ENCODE data around the gene CEP85. TPM values are rescaled to one million over a fixed set of nuclear protein-coding genes. Genes with fewer than 3 reads are reported as not detected.
"Not testable (repeated sequence)": the region's sequence is repeated elsewhere in the genome, so short reads cannot be mapped to it uniquely, and the experiment has no call there.

The CEP85 gene
- total and polyA plus RNA-seq, 9 of the 15 experiments (the other 6 are each of a cell fraction or from before 2014, with no cell fraction given) = 42.1 to 140 (median 92.6) TPM

DNA sequence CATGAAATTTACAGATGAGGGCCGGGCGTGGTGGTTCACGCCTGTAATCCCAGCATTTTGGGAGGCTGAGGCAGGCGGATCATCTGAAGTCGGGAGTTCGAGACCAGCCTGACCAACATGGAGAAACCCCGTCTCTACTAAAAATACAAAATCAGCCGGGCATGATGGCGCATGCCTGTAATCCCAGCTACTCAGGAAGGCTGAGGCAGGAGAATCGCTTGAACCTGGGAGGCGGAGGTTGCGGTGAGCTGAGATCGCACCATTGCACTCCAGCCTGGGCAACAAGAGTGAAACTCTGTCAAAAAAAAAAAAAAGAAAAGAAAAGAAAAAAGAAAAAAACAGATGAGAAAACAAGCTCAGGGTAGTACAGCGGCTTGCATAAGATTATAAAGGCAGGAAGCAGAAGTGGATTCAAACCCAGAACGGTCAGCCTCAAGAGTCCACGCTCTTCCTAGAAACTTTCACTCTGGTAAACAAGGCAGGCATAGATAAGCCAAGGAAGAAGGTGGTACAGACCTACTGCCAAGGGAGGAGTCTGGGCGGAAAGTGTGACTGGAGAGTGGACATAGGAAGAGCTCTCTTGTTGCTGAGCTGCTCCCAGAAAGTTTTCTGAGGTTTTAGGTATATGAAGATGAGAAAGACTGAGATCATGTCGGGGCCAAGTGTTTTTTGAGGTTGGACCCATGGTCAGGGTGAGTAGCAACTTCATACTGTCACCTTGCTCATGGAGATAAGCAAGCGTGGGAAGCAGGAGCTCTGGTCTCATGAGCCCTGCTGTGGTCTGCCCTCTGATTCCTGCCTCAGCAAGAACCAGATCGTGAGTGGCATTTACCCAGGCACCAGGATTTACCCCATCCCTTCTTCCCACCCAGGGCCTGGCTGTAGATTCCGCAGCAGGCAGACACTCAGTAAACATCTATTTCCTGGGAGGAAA lies 74.2 kb downstream of the CEP85 start (continued):
- peak in 1 of 2 experiments; percentile 48; a peak in 1 of 4 replicates for TF ChIP-seq MNT (conservative IDR thresholded peaks at IDR 0.05)
- TF ChIP-seq MEF2D (tag; conservative IDR thresholded peaks at IDR 0.05; ENCODE audit: low read depth) = peak; percentile 60
- TF ChIP-seq, protein P1, sequence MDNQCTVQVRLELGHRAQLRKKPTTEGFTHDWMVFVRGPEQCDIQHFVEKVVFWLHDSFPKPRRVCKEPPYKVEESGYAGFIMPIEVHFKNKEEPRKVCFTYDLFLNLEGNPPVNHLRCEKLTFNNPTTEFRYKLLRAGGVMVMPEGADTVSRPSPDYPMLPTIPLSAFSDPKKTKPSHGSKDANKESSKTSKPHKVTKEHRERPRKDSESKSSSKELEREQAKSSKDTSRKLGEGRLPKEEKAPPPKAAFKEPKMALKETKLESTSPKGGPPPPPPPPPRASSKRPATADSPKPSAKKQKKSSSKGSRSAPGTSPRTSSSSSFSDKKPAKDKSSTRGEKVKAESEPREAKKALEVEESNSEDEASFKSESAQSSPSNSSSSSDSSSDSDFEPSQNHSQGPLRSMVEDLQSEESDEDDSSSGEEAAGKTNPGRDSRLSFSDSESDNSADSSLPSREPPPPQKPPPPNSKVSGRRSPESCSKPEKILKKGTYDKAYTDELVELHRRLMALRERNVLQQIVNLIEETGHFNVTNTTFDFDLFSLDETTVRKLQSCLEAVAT (IDR thresholded peaks at IDR 0.05) = peak; percentile 51 to 98; a peak in 3 of 4 replicates
- peak; percentile 53; the same call in 1 of the 2 replicates for TF ChIP-seq TEAD4 (IDR thresholded peaks at IDR 0.05; ENCODE audit: low read length)
- TF ChIP-seq TEAD4 (CRISPR knock-in tag; IDR thresholded peaks at IDR 0.05; ENCODE audit: borderline replicate concordance); NR4A1 (CRISPR knock-in tag; IDR thresholded peaks at IDR 0.05): not testable (repeated sequence)
- TF ChIP-seq KLF6 (CRISPR knock-in tag; IDR thresholded peaks at IDR 0.05; ENCODE audit: borderline replicate concordance) = peak; percentile 32; the same call in 1 of the 2 replicates
- peak; percentile 76 for TF ChIP-seq SMARCE1 (IDR thresholded peaks at IDR 0.05)
- TF ChIP-seq CSDE1 (IDR thresholded peaks at IDR 0.05) = 0 out of 4 replicates have a peak, but pooled peaks of 1 of the 2 experiments have one; percentile 18
- TF ChIP-seq ARID2 (IDR thresholded peaks at IDR 0.05) = 0 out of 2 replicates have a peak, but pooled peaks have one; percentile 50
- TF ChIP-seq CREM (IDR thresholded peaks at IDR 0.05; ENCODE audit: low read depth) = 0 out of 2 replicates have a peak, but pooled peaks have one; percentile 8
- peak; percentile 40 to 45; a peak in 1 of 4 replicates for TF ChIP-seq MAZ (CRISPR knock-in tag; conservative IDR thresholded peaks at IDR 0.05 in 1 of 2, IDR thresholded peaks at IDR 0.05 in 1 of 2)
- TF ChIP-seq POLR2AphosphoS5 (IDR thresholded peaks at IDR 0.05; ENCODE audit: control insufficient read depth, insufficient read depth, low read depth, low read length) = peak; percentile 28; the same call in 1 of the 2 replicates
- TF ChIP-seq SMAD4 (CRISPR knock-in tag; conservative IDR thresholded peaks at IDR 0.05) = peak; percentile 40
- TF ChIP-seq CREB3 (tag; conservative IDR thresholded peaks at IDR 0.05; ENCODE audit: low read depth) = peak; percentile 79; the same call in 1 of the 2 replicates
- TF ChIP-seq ZNF707 (CRISPR knock-in tag; conservative IDR thresholded peaks at IDR 0.05) = 0 out of 2 replicates have a peak, but pooled peaks have one; percentile 10
- 0 out of 2 replicates have a peak, but pooled peaks have one; percentile 27 for TF ChIP-seq ERF (CRISPR knock-in tag; IDR thresholded peaks at IDR 0.05)
- TF ChIP-seq L3MBTL2 (IDR thresholded peaks at IDR 0.05) = peak; percentile 75
- peak; percentile 46; the same call in 1 of the 2 replicates for TF ChIP-seq CC2D1A (IDR thresholded peaks at IDR 0.05)
- TF ChIP-seq GATAD2A (IDR thresholded peaks at IDR 0.05) = peak; percentile 47; the same call in 1 of the 2 replicates
- TF ChIP-seq LARP7 (IDR thresholded peaks at IDR 0.05) = peak; percentile 78; the same call in 1 of the 2 replicates
- TF ChIP-seq MIER1 (IDR thresholded peaks at IDR 0.05; ENCODE audit: low read depth) = peak; percentile 55; the same call in 1 of the 2 replicates
- 0 out of 2 replicates have a peak, but pooled peaks have one; percentile 55 for TF ChIP-seq MTA3 (IDR thresholded peaks at IDR 0.05; ENCODE audit: borderline replicate concordance)
- peak; percentile 79; the same call in 1 of the 2 replicates for TF ChIP-seq NR4A1 (tag; IDR thresholded peaks at IDR 0.05)
- 0 out of 2 replicates have a peak, but pooled peaks have one; percentile 50 for TF ChIP-seq HDAC2 (IDR thresholded peaks at IDR 0.05)

Measured in K562 (cell line).